Measurements from ENCODE around the gene LIPC.

DNA sequence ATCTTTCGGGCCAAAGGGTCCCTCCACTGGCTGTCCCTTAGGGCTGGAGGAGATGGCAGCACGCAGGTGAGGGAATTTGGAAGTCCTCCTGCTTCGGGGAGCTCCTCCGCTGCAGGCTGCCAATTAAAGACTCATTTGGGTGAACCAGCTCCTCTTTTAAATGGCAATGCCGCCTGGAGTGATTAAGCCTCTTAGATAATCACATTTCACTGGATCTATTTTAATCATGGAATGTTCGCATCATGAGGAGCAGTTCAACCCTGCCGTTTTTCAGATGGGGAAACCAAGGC, 117.9 kb downstream of the LIPC start:
- TF ChIP-seq, protein P1, sequence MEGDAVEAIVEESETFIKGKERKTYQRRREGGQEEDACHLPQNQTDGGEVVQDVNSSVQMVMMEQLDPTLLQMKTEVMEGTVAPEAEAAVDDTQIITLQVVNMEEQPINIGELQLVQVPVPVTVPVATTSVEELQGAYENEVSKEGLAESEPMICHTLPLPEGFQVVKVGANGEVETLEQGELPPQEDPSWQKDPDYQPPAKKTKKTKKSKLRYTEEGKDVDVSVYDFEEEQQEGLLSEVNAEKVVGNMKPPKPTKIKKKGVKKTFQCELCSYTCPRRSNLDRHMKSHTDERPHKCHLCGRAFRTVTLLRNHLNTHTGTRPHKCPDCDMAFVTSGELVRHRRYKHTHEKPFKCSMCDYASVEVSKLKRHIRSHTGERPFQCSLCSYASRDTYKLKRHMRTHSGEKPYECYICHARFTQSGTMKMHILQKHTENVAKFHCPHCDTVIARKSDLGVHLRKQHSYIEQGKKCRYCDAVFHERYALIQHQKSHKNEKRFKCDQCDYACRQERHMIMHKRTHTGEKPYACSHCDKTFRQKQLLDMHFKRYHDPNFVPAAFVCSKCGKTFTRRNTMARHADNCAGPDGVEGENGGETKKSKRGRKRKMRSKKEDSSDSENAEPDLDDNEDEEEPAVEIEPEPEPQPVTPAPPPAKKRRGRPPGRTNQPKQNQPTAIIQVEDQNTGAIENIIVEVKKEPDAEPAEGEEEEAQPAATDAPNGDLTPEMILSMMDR (IDR thresholded peaks at IDR 0.05) = no peak
- no peak for TF ChIP-seq POLR2A (IDR thresholded peaks at IDR 0.05)

Measured in thyroid gland (tissue), 4 donors.